Right ventricle myocardium superior (tissue), 1 donor: ENCODE measurements around the gene ALS2. TPM values are rescaled to one million over a fixed set of nuclear protein-coding genes. Genes with fewer than 3 reads are reported as not detected.
"Not testable (repeated sequence)": the region's sequence is repeated elsewhere in the genome, so short reads cannot be mapped to it uniquely, and the experiment has no call there.

Experiments used
- ATAC-seq: fragments of 200-7000 bp; cut with Tn5 transposase; one replicate; pipeline ENCODE4 v1.9.1; 2020; ENCODE audit warnings: mild to moderate bottlenecking; ENCODE audit not compliant: poor library complexity
- DNase-seq: peaks from one replicate; pipeline ENCODE4 v3.0.0-alpha.2; 2020
- intact Hi-C: fragments of 100-400 bp; cut with DNase I; formaldehyde crosslinking; loops from one replicate; pipeline ENCODE4 v1.11.2; 2022
- total RNA-seq: library from RNA; stranded (reverse); fragmentation: NEBNext Ultra II Directional; extraction: Animal tissue kit (Norgen Biotek cat#: 25700); gene quantifications from one replicate; pipeline ENCODE4 v1.2.1, GENCODE V29; 2021
- donor health status: DM: no; HTN: yes; CAD: no; lungs with severe emphysema.

ALS2 gene
- total RNA-seq, 1 donor from 2014 or later, result 29.5 TPM

DNA sequence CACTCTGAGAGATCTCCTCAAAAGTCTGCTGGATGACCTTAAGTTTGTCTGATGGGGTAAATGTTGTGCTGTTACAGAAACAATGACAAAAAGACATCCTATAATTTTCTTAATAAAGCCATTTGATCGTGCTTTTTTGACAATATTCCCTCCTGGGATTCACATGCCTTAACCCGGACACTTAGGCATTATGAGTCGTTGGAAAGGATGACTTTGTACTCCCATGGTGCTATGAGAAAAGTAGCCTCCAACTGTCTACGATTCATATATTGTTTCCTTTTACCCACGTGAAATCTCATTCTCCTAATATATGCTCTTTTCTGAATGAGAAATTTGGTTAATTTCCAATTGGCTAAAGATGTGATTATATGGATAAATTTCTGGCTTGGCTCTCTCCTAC is 76.2 kb downstream of the ALS2 start:
- ATAC-seq (no peak), DNase-seq (no peak)
- intact Hi-C loops, result no loop called here

DNA sequence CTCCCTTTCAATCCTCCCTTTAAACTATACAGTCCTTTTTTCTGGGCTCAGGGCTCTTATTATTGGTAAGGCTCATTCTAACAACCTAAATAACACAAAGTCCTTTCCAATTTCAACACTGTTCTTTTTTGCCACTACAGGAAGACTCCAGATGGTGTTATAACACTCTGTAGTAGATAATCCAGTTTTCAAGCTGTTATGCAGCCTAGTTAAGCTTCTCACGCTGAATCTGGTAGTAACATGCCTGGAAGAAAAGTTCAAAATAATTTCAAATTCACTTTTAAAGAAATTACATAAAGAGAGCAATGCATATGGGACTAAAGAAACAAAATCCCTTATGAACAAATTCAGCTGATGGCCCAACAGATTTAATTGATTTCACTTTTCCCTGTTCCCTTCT is 79.1 kb downstream of the ALS2 start:
- no peak for DNase-seq
- intact Hi-C loops, result no loop called here
- ATAC-seq, result no peak

DNA sequence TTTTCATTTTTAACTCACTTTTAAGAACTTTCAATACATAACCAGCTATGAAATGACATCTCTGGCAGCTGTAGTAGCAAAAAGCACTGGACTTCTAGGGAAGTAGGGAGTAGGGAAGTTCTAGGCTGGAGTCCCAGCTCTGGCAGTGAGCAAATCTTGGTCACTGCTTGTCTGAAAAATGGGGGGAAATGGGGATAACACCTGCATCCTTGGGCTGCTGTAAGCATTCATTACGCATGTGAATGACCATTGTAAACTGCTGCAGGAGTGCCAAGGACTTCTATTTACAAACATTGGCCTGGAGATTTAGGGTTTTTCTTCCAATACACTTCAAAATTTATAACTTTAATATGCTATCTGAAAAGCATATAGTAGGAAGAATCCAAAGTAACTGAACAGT is 81.3 kb downstream of the ALS2 start:
- no peak for DNase-seq
- intact Hi-C loops, result no loop called here
- no peak for ATAC-seq

DNA sequence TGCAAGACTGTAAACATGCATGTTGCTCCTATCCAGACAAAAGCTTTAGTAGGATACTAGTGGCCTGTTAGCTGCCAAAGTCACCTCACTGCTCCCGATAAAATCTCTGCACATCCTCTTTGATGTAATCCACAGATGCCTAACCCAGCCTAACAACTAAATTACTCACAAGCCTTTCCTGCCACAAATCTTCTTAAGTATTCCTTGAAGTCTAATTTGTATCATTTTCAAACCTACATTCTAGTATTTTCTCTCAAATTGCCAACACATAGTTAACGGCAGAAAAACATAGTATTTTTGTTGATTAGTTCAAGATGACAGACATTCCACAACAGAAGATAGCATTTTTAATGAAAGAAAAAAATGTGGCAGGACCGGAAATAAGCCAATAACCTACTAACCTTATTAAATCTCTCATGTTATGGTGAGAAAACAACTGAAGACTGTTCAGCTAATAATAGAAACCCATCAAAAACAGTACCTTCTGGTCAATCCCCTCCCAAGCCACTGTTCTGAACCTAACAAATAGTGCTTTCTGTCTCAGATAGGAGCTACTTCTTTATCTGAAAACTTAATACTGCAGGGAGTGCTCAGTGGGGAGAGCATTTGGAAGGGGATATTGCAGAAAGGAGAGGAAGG is 82.0 kb downstream of the ALS2 start, which contains the start of gene MPP4:
Gene MPP4 (minus strand): TSS at position 57 of the 639 bp plus-strand sequence. CDS start 4,690 bp downstream, outside the sequence.
- ATAC-seq, result no peak
- intact Hi-C loops, result no loop called here

DNA sequence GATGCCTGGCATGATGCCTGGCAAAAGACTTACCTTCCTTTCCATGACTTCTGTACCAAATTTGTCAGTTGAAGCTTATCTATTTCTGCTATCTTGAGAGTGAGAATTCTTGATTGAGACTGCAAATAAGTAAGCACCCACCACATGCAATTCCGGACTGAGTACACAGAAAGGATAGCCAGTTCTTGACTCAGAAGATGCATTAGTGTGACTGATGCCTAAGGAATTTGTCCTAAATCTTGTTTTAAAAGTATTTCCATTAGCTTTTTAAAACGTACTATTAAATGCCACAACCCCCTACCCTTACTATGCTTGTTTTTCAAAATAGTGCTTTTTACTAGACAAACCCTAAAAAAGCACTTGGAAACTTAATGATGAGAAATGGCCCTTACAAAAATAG is 82.8 kb downstream of the ALS2 start:
- intact Hi-C loops, result no loop called here
- ATAC-seq (no peak), DNase-seq (no peak)

More for the DNA sequence above, 82.0 kb downstream of the ALS2 start, which contains the start of gene MPP4:
- DNase-seq, result no peak

DNA sequence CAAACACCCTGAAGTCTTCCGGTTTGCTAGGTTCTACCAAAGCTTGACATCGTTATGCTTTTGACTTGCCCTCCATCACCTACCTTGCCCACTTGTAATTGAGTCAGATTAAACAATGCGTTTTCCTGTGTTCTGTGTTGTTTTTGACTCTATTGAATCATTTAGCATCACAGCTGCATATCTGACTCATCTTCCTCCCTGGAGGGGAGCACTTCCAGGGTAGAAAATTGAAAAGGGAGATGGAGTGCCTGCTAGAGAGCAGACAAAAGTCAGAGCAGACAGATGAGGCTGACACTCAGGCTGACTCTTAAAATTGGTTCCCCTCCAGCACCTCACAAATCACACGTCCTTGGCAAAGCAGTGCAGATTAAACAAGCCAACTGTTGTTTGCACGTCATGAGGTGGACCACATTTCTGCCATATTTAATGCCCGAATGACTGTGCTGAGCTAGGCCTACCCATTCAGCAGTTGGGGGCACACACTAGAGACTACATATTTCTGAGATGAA is 84.5 kb downstream of the ALS2 start:
- ATAC-seq (peak; percentile 34), DNase-seq (no peak)
- intact Hi-C loops, result no loop called here

DNA sequence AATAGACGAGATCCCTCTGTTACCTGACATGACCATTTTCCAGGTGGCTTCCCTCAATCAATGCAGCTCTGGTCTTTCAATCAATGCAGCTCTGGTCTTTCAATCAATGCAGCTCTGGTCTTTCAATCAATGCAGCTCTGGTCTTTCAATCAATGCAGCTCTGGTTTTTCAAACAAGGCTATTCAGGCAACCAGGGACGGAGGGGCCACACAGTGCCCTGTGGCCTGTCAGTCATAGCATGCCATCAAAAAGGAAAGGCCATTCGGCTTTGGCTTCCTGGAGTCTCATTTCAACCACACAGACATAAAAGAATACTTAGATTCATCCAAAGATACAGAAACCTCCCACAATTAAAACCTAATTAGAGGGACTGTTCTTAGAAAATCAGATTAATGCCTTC is 95.6 kb downstream of the ALS2 start:
- intact Hi-C loops, result no loop called here
- no peak for ATAC-seq

DNA sequence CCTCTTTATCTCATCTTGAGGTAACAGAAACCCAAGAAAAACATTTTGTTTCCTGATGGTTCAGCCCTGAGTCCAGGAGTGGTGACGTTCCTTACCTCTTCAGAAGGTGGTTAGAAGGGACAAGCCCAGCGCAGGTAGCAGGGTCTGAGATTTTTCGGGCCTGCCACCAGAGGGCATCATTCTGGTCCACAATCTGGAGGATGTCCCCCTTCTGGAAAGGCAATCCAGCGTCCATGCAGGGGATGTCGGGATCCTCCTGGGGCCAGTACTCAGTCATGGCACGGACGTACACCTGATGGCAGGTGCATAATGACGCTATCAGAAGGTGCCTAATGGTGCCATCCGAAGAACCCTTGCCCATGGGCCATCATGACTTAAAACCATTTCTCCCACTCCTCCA is 100.0 kb downstream of the ALS2 start:
- intact Hi-C loops, result no loop called here
- ATAC-seq (no peak), DNase-seq (no peak)

More for the DNA sequence above, 95.6 kb downstream of the ALS2 start:
- DNase-seq, result no peak

DNA sequence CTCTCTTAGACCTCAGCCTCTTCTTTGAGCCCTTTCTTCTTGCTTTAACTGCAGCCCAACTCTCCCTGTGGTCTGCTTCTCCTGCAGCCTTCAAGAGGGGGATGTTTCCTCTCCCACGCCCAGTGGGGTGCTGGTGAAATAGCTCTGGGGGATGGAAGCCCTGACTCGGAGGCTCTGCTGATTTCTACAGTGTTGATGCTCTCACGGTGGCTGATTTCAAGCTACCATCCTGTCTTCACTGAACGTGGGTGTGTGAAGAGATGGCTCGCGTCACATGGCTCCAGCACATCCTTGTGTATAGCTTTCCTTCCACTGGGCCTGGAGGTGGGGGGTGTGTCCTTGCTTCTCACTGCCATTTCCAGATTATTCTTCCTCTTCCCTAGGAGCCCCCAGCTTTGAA is 102.3 kb downstream of the ALS2 start:
- DNase-seq, result no peak
- ATAC-seq, result no peak
- intact Hi-C loops, result no loop called here

DNA sequence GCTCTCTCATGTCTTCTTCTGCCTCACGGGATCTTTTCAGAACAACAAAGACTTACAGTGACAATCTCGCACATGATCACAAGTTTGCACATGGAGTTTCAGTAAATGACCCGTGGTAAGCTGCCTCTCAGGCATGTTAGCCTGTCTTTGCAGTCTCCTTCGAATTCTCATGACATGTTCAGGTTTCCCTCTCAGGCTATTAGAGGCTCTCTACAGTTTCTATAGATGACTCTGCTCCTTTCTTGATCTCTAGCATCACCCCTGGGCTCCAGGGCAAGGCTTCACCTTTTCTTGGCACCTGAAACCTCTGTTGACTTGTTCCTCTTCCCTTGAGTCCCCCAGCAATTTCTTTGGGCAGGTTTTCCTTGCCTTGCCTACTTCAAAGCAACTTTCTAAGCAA is 105.3 kb downstream of the ALS2 start:
- intact Hi-C loops, result no loop called here
- no peak for DNase-seq
- no peak for ATAC-seq

DNA sequence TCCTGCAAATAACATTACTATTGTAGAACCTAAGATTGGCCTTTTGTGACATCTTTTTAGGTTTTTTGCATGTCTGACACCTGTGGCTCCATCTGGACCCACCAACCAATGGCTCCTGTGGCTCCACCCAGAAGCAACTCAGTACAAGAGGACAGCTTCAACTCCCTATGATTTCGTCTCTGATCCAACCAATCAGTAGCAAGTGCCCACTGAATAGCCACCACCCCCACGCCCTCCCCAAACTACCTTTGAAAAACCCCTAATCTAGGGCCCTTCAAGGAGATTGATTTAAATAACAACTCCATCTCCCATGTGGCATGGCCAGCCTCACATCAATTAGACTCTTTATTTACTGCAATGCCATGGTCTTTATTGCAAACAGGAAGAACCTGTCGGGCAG is 105.9 kb downstream of the ALS2 start:
- intact Hi-C loops, result no loop called here
- no peak for DNase-seq
- no peak for ATAC-seq

DNA sequence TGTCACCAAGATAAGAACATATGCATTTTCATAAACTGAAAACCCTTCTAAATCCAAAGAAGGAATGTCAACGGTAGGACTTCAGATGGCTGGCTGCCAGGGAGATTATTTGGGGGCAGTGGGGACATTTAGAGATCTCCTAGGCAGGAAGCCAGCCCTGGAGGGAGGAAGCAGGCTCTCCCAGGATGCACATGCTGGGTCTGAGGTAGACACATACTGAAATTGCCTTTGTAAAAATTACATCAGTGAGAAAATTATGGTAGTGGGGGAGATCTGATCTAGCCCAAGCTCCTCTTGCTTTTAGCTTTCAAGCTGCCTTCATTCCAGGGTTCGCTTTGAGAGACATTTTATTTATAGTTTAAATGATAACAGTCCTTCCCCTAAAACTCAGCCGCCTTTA is 106.4 kb downstream of the ALS2 start:
- intact Hi-C loops, result no loop called here
- no peak for DNase-seq
- no peak for ATAC-seq

DNA sequence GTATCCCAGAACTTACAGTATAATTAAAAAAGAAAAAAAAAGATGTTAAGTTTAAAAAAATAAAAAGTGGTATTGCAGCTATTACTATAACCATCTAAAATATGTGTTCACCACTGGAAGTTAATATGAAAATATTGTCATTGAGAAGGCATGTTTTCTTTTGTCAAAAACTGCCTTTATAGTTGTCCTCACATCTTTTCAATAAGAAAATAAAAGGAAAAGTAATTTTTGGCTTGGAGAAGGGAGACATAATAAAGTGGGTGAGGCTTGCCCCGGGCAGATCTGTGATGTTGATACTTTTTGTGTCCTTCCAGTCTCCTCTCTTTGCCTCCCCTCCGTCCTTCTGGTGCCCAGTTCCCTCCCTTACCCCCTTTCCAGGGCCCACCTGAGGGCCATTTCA is 107.2 kb downstream of the ALS2 start:
- intact Hi-C loops, result no loop called here
- no peak for DNase-seq
- ATAC-seq, result no peak

DNA sequence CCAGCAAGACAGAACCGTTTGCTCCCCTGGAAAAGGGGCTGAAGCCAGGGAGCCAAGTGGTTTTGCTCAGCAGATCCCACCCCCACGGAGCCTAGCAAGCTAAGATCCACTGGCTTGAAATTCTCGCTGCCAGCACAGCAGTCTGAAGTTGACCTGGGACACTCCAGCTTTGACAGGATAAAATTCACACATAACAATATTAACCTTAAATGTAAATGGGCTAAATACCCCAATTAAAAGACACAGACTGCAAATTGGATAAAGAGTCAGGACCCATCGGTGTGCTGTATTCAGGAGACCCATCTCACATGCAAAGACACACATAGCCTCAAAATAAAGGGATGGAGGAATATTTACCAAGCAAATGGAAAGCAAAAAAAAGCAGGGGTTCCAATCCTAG is 109.5 kb downstream of the ALS2 start:
- intact Hi-C loops, ATAC-seq, DNase-seq: not testable (repeated sequence)

DNA sequence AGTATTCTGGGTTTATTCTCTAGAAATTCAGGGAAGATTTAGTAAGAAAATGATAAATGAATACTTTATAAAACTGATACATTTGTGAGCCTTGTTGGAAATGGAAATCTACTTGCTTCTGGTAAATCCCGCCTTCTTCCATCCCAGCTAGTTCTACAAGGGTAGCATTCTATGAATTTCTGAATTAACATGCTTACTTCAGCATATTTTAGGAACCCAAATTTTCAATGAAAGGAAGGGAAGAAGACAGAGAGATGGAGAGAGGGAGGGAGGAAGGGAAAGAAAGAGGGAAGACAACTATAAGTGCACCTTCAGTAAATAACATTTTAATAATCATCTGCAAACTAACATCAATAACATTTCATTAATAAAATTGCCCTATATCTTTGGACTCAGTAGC is 110.9 kb downstream of the ALS2 start:
- intact Hi-C loops, result no loop called here

DNA sequence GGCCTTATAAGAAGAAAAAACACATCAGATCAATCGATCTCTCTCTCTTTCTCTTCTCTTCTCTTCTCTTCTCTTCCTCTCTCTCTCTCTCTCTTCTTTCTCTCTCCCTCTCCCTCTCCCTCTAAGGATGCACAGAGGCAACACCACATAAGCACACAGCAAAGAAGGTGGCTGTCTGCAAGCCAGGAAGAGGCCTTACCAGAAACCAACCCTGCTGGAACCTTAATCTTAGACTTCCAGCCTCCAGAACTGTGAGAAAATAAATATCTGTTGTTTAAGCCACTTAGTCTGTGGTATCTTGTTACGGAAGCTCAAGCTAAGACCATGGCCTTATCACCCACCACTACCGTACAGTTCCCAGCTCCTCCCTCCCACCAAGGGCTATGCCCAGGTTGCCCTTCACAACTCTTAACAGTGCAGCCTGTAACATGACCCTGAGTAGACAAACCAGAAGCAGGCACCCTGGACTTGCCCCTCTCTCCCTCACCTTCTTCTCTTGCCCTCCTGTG is 112.3 kb downstream of the ALS2 start:
- intact Hi-C loops, result no loop called here
- ATAC-seq (no peak), DNase-seq (no peak)

More for the DNA sequence above, 110.9 kb downstream of the ALS2 start:
- DNase-seq, result no peak
- no peak for ATAC-seq

DNA sequence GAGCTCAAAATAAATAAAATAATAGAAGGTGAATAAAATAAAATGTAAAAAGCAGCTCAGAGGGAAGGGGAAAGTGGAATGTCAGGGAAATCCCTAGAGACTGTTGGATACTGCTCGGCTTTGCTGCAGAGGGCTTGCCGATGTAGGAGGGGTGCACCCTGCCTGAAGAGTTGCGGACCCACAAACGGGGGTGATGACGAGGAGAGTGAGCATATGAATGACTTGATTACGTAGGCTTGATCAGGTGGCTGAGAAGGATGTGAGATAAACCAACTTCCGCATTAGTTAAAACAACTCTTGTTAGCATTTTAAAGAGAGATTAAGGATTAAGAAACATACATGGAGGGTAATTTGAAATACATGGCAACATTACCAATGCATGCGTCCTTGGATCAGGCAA is 116.4 kb downstream of the ALS2 start:
- ATAC-seq (no peak), DNase-seq (no peak)
- intact Hi-C loops, result no loop called here

DNA sequence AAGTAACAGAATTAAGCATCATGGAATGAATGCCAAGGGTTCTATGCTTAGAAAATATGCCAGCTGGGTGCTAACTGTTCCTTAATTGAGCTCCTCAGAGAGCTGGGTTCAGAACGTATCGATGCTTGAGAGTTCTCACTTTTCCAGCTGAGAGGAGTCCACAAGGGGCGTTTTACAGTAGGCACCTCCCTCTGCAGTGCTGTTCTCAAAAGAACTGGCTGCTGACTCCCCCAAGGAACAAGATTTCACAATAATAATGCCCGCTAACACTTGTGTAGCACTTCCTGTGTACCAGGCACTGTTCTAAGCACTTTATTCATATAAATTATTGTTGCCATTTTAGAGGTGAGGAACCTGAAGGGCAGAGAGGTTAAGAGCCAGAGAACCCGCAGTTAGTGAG is 119.4 kb downstream of the ALS2 start:
- intact Hi-C loops, result no loop called here
- DNase-seq (no peak), ATAC-seq (no peak)

DNA sequence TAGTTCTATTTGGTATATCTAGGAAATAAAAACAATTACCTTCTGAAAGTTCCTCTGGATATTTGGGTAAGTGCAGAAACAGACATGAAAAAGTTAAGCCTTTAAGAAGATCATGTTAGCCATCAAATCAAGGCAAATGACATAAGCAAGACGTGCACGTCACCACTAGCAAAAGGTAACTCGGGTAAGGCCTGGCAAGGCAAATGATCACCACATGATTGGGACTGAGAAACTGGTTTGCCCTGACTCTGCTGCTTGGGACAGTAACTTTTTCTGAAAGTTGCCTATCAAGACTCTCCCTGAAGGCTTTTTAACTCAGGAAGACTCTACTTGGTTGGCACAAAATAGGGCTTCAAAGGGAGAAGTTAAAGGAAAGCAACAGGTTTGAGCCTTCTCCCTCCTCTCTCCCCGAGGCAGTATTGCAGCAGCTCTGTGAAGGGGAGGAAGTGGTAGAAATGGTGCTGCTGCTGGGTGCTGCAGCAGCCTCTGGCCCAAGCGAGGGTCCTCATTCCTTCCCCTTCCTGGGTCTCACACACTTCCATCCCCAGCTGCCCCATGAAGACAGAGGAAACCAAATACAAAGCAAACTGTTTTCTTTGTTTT is 120.3 kb downstream of the ALS2 start:
- no peak for DNase-seq
- intact Hi-C loops, result no loop called here
- ATAC-seq, result no peak

DNA sequence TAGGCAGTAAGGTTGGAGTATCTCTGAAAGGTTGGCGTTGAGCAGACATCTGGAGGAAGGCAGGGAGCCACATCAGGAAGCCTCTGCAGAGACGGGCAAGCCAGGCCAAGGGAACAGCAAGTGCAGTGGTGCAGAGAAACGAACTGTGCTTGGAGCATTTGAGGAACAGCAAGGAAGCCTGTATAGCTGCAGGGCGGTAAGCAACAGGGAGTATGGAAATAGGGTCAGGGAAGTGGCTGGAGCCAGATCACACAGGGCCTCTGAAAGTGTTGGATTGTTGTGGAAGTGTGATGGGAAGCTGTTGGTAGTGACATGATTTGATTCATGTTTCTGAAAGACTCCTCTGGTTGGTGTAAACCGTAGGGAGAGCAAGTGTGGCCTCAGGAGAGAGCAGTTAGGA is 124.0 kb downstream of the ALS2 start:
- ATAC-seq (no peak), DNase-seq (no peak)
- intact Hi-C loops, result no loop called here
